ENCODE measurements around the gene POLQ.
"Not testable (repeated sequence)": the region's sequence is repeated elsewhere in the genome, so short reads cannot be mapped to it uniquely, and the experiment has no call there.

Gene POLQ

GRCh38 chr3:121545574-121546455 lies at the start of gene POLQ:
Gene POLQ (minus strand): TSS chr3:121545988. CDS start chr3:121545877, 111 bp downstream.
- DNase-seq (ENCODE audit: low read depth in 3 of 3), result peak; percentile 72 to 79 (median 75)

- no peak for DNase-seq (ENCODE audit: low read depth in 3 of 3)
Observed at GRCh38 chr3:121594850-121595249, 49.1 kb upstream of the POLQ start.

DNA sequence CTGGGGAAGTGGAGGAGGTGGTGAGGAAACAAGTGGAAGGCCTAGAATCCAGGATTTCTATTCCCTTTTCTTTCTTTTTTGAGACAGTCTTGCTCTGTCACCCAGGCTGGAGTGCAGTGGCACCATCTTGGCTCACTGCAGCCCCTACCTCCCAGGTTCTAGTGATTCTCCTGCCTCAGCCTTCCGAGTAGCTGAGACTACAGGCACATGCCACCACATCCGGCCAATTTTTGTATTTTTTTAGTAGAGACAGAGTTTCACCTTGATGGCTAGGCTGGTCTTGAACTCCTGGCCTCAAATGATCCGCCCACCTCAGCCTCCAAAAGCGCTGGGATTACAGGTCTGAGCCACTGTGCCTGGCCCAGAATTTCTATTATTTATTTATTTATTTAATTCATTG lies 48.0 kb upstream of the POLQ start:
- DNase-seq (ENCODE audit: low read depth in 3 of 3), result not testable (repeated sequence)

DNA sequence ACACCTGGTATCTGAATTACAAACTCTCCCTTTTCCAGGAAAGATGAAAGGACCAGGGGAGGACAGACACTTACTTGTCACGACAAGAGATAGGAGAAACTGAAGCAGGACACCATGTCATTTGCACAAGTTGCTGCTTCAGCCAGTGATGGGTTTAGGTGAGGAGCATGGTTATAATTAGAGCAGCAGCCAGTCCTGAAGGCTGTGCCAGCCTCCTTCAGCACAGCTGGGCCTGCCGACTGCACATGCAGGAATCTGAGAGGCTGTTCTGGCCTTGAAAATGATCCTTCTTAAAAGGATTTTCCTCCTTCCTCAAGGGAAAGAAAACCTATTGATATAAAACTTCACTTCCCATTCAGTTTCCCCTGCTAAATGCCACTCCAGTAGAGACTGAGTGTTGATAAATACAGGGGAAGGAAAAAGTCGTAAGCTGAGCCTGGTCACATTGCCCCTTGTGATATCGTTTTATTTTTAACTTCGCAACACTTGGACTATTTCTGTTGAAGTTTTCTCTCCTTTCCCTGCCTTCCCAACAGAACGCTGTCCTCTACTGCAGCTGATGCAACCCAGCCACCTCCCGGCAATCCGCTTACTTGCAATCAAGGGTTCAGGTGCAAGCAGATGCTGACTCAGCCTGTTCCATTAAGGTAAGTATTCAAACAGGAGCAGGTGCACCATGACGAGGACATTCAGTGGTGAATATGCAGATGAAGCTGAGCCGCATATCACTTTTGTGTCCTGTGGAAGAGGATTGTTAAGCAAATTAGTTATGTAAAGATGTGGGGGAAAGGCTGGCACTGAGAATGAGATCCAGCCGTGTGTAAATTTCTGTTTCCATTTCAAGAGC lies 47.3 kb upstream of the POLQ start, which contains the start of gene FBXO40:
TSS of gene FBXO40 (plus strand) at position 524 of the 847 bp plus-strand sequence. CDS start 27,197 bp downstream, outside the sequence.
- no peak for DNase-seq (ENCODE audit: low read depth in 3 of 3)

- no peak for DNase-seq (ENCODE audit: low read depth in 3 of 3)
Observed at GRCh38 chr3:121584418-121584817, 38.6 kb upstream of the POLQ start.

GRCh38 chr3:121581691-121582090 lies 35.9 kb upstream of the POLQ start:
- no peak for DNase-seq (ENCODE audit: low read depth in 3 of 3)

DNA sequence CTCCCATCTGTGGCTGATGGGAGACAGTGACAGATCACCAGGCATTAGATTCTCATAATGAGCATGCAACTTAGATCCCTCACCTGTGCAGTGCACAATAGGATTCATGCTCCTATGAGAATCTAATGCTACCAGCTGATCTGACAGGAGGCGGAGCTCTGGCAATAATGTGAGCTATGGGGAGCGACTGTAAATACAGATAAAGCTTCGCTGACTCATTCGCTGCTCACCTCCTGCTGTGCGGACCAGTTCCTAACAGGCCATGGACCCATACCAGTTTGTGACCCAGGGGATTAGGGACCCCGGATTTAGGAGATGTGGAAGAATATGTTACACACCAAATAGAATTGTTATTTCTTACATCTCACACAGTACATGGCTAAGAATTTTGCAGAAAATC lies 28.7 kb upstream of the POLQ start:
- DNase-seq (ENCODE audit: low read depth in 3 of 3), result no peak

- no peak for DNase-seq (ENCODE audit: low read depth in 3 of 3)
Observed at GRCh38 chr3:121567649-121568048, 21.9 kb upstream of the POLQ start, which contains the start of gene ARGFX. Gene ARGFX (plus strand): TSS chr3:121567949. CDS start chr3:121570714, 2,765 bp downstream.

GRCh38 chr3:121566773-121567172 lies 21.0 kb upstream of the POLQ start:
- no peak for DNase-seq (ENCODE audit: low read depth in 3 of 3)

GRCh38 chr3:121562148-121562547 lies 16.4 kb upstream of the POLQ start:
- DNase-seq (ENCODE audit: low read depth in 3 of 3), result no peak

DNA sequence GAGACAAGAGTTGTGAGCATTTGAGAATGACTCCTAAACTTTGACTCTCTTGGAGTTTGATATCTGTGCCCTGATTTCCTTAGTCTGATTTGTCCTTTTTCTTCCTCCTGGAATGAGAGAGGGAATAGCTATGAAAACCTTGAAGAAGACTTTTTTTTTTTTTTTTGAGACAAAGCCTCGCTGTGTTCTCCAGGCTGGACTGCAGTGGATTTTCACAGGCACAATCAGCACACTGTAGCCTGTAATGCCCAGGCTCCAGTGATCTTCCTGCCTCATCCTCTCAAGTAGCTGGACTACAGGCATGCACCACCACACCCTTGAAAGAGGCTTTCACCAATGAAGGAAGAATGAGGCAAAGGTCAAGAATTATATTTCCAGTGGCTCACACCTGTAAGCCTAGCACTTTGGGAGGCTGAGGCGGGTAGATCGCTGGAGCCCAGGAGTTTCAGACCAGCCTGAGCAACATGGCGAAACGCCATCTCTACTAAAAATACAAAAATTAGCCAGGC lies 11.7 kb upstream of the POLQ start:
- no peak for DNase-seq (ENCODE audit: low read depth in 3 of 3)

DNA sequence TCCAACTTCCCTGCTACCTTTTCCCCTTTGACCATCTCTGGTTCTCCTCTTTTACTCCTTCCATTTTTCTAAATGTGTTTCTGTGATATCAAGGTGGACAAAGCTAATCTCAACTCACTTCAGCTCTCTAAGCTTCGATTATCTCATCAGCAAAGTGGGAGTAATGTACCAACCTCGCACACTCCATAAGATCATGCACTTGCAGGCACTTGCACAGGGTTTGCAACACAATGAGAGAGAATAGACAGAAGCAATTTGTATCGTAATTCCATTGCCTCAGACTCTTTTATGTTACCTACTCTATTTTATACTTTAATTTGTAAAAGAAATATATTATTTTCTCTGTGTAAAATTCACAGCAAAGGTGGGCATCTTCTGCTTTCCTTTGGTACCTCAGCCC lies 7.0 kb upstream of the POLQ start:
- DNase-seq (ENCODE audit: low read depth in 3 of 3), result no peak

DNA sequence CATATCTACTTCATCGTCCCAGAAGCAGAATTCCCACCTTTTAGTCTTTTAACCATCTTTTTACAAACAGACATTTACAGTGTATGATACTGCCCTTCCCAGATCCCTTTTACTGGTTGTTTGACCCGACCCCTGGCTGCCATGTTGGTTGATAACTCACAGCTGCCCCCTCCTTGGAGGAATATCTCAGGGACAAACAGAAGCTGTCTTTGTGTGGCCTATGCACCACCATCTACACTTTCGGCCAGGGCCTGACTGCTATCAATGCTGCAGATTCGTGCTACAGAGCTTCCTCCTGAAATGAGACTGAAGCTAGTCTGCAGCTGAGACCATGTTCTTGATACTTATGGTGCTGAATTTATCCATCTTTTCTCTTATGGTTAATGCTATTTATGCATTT lies 6.6 kb upstream of the POLQ start:
- DNase-seq (ENCODE audit: low read depth in 3 of 3), result no peak

- no peak for DNase-seq (ENCODE audit: low read depth in 3 of 3)
Observed at GRCh38 chr3:121545049-121545573, 677 bp downstream of the POLQ start.

- no peak for DNase-seq (ENCODE audit: low read depth in 3 of 3)
Observed at GRCh38 chr3:121542924-121543323, 2.9 kb downstream of the POLQ start.

DNA sequence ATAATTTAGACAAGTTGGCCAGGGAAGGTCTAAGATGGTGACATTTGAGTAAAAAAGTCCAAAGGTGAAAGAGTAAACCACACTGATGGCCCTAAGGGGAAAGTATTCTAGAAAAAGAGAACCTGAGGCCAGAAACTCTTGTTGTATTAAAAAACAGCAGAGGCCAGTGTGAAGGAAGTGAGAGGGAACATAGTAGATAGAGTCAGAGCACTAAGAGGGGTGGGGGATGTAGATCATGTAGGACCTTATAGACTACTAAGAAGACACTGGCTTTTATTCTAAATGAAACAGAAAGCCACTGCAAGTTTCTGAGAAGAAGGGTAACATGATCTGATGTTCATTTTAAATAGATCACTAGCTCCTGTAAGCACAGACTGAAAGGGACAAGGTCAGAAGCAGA lies 14.5 kb downstream of the POLQ start:
- no peak for DNase-seq (ENCODE audit: low read depth in 3 of 3)

DNA sequence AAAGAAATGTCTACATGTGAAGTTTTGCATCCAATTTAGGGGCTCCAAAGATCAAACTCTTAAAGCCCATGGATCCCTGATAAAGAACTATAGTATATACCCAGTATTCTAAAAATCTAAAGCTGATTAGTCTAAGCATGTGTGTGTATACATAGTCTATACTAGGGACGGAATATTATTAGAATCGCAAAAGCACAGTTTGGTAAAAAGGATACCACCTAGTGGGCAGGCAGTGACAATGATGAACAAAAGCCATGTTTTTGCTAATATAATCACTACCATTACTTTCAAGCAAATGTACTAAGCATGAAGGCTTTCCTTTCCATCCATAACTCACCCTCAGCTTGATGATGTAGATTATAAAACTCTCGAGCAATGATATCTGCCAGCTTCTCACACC lies 16.5 kb downstream of the POLQ start:
- DNase-seq (ENCODE audit: low read depth in 3 of 3), result no peak

DNA sequence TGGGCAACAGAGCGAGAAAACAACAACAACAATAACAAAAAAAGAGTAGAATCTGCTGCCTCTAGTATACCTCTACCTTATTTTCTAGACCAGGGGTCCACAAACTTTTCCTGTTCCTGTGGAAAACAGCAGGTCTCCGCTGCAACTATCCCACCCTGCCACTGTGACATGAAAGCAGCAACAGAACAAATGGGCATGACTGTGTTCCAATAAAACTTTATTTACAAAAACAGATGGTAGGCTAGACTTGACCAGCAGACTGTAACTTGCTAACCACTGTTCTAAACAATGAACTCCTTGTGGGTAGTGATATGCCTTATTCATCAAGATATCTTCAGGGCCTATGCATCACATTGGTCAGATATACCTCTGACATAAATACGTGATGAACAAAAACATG lies 25.3 kb downstream of the POLQ start:
- DNase-seq (ENCODE audit: low read depth in 3 of 3), result no peak

- no peak for DNase-seq (ENCODE audit: low read depth in 3 of 3)
Observed at GRCh38 chr3:121517953-121518655, 27.7 kb downstream of the POLQ start.

- DNase-seq (ENCODE audit: low read depth in 3 of 3), result no peak
Observed at GRCh38 chr3:121515862-121516261, 29.9 kb downstream of the POLQ start.

DNA sequence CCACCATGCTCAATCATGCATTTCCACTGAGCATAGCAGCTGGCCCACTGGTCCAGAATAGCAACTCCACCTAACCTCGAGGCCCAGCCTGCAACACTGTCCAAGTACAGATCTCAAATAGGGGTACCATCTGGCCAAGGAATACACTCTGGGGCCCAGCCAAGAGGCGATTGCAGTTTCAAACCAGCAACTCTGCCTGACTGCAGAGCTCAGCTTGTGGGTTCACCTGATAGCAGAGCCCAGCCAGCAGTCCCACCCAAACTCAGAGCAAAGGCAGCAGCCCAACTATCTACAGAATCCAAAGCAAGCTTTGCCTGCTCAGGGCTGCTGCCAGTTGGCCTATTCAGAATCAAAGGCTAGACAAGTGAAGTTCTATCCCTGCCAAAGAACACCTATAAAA lies 30.5 kb downstream of the POLQ start:
- DNase-seq (ENCODE audit: low read depth in 3 of 3), result no peak
